Astrocyte (in vitro differentiated cells and primary cell): ENCODE results near the gene CAMK2D.

Experiments
- CTCF ChIP-seq: IDR thresholded peaks from 2 replicates; pipeline ENCODE4 v1.5.1; 2011; ENCODE audit warnings: low read depth, mild to moderate bottlenecking, inconsistent platforms, low read length, moderate library complexity; ENCODE audit not compliant: insufficient read depth
- EZH2 ChIP-seq: IDR thresholded peaks from 2 replicates; pipeline ENCODE4 v1.6.1; 2012; ENCODE audit warnings: mild to moderate bottlenecking, low read length, inconsistent platforms; ENCODE audit not compliant: insufficient read depth

GRCh38 chr4:113675731-113676697 lies 85.5 kb downstream of the CAMK2D start:
- no peak for TF ChIP-seq CTCF
- TF ChIP-seq EZH2, result no peak
